Activated CD4-positive, alpha-beta T cell treated with anti-CD3 and anti-CD28 coated beads for 36 hours (primary cell): ENCODE results near the gene PPP1R2C. TPM values are rescaled to one million over a fixed set of nuclear protein-coding genes. Genes with fewer than 3 reads are reported as not detected.

Experiments
- ATAC-seq: fragments of 200-7000 bp; cut with Tn5 transposase; one replicate; pipeline ENCODE4 v1.10.0; 2021; ENCODE audit warnings: mild to moderate bottlenecking, moderate library complexity
- CTCF ChIA-PET: fragments of 350-600 bp; sonication (Branson Sonifier 250); formaldehyde crosslinking; loops from one replicate; lab custom pipeline; 2021; ENCODE audit warnings: antibody characterized with exemption; lab: Charles Lee
- POLR2A ChIA-PET: fragments of 350-600 bp; sonication (Branson Sonifier 250); formaldehyde crosslinking; loops from one replicate; lab custom pipeline; 2021; ENCODE audit warnings: antibody characterized with exemption, inconsistent platforms; lab: Charles Lee
- DNase-seq: peaks from one replicate; pipeline ENCODE4 v3.0.0-alpha.2; 2020
- H3K27ac Mint-ChIP-seq: one replicate; pipeline ENCODE4 v1.8.0; 2021; ENCODE audit warnings: mixed read lengths
- H3K27me3 Mint-ChIP-seq: one replicate; pipeline ENCODE4 v1.8.0; 2021; ENCODE audit warnings: mixed read lengths
- H3K36me3 Mint-ChIP-seq: one replicate; pipeline ENCODE4 v1.8.0; 2021; ENCODE audit warnings: low read depth, mixed read lengths
- H3K4me1 Mint-ChIP-seq: one replicate; pipeline ENCODE4 v1.8.0; 2021; ENCODE audit warnings: mixed read lengths
- H3K4me3 Mint-ChIP-seq: one replicate; pipeline ENCODE4 v1.8.0; 2021; ENCODE audit warnings: mild to moderate bottlenecking, moderate library complexity, mixed read lengths
- H3K9me3 Mint-ChIP-seq: one replicate; pipeline ENCODE4 v1.8.0; 2021; ENCODE audit warnings: low read depth, mixed read lengths
- intact Hi-C, 2 experiments: fragments of 100-400 bp; cut with DNase I in 1 of 2; cut with micrococcal nuclease in 1 of 2; formaldehyde crosslinking; loops; one replicate each; pipeline versions ENCODE4 v1.14.2 to v1.15.1; 2022 to 2024; cut with DNase I, micrococcal nuclease
- total RNA-seq, 2 experiments: library from RNA; stranded (reverse); gene quantifications; one replicate each; pipeline ENCODE4 v1.2.3, GENCODE V29; 2021

PPP1R2C gene
- total RNA-seq, 2 experiments from 2014 or later: not detected

- no peaks in the 10 kb centered on the region for H3K9me3 Mint-ChIP-seq
- DNase-seq (no peak), ATAC-seq (no peak)
- ChIA-PET POLR2A (no interaction called here), CTCF (no interaction called here)
- intact Hi-C loops: no loop called here
- peaks cover 5% of the 10 kb centered on the region for H3K4me1 Mint-ChIP-seq
- H3K27ac Mint-ChIP-seq: no peak overlapping the region
- H3K4me3 Mint-ChIP-seq: no peak overlapping the region
- no peaks in the 10 kb centered on the region for H3K27me3 Mint-ChIP-seq
- no peaks in the 10 kb centered on the region for H3K36me3 Mint-ChIP-seq
Measured at GRCh38 chrX:42740456-42740855, 37.5 kb downstream of the PPP1R2C start.

GRCh38 chrX:42739741-42740140 is 38.2 kb downstream of the PPP1R2C start:
- DNase-seq (no peak), ATAC-seq (no peak)
- H3K27me3 Mint-ChIP-seq: no peaks in the 10 kb centered on the region
- POLR2A ChIA-PET: no interaction called here
- peaks cover 5% of the 10 kb centered on the region for H3K4me1 Mint-ChIP-seq
- CTCF ChIA-PET: no interaction called here
- intact Hi-C loops: no loop called here
- no peaks in the 10 kb centered on the region for H3K36me3 Mint-ChIP-seq
- no peaks in the 10 kb centered on the region for H3K9me3 Mint-ChIP-seq
- H3K4me3 Mint-ChIP-seq: no peak overlapping the region
- H3K27ac Mint-ChIP-seq: no peak overlapping the region

- no peak for DNase-seq
- Mint-ChIP-seq H3K27me3 (no peaks in the 10 kb centered on the region), H3K9me3 (no peaks in the 10 kb centered on the region), H3K36me3 (no peaks in the 10 kb centered on the region), H3K27ac (no peak overlapping the region), H3K4me1 (peaks cover 5% of the 10 kb centered on the region), H3K4me3 (no peak overlapping the region)
- ATAC-seq: no peak
- intact Hi-C loops: no loop called here
- POLR2A ChIA-PET: no interaction called here
- CTCF ChIA-PET: no interaction called here
Measured at GRCh38 chrX:42739258-42739657, 38.7 kb downstream of the PPP1R2C start.

- ATAC-seq: no peak
- Mint-ChIP-seq H3K4me1 (peaks cover 5% of the 10 kb centered on the region), H3K4me3 (no peak overlapping the region), H3K27me3 (no peaks in the 10 kb centered on the region), H3K9me3 (no peaks in the 10 kb centered on the region), H3K27ac (no peak overlapping the region), H3K36me3 (no peaks in the 10 kb centered on the region)
- ChIA-PET POLR2A (no interaction called here), CTCF (no interaction called here)
- DNase-seq: no peak
- intact Hi-C loops: no loop called here
Measured at GRCh38 chrX:42738552-42738951, 39.4 kb downstream of the PPP1R2C start.

- ATAC-seq (no peak), DNase-seq (no peak)
- Mint-ChIP-seq H3K27me3 (no peaks in the 10 kb centered on the region), H3K36me3 (no peaks in the 10 kb centered on the region), H3K4me1 (peaks cover 5% of the 10 kb centered on the region), H3K9me3 (no peaks in the 10 kb centered on the region), H3K4me3 (no peak overlapping the region), H3K27ac (no peak overlapping the region)
- ChIA-PET POLR2A (no interaction called here), CTCF (no interaction called here)
- intact Hi-C loops: no loop called here
Measured at GRCh38 chrX:42735250-42735649, 42.7 kb downstream of the PPP1R2C start.

- no peaks in the 10 kb centered on the region for H3K36me3 Mint-ChIP-seq
- intact Hi-C loops: no loop called here
- H3K4me1 Mint-ChIP-seq: no peaks in the 10 kb centered on the region
- no peak overlapping the region for H3K4me3 Mint-ChIP-seq
- H3K9me3 Mint-ChIP-seq: no peaks in the 10 kb centered on the region
- ChIA-PET CTCF (no interaction called here), POLR2A (no interaction called here)
- no peaks in the 10 kb centered on the region for H3K27me3 Mint-ChIP-seq
- H3K27ac Mint-ChIP-seq: no peak overlapping the region
- no peak for DNase-seq
- ATAC-seq: no peak
Measured at GRCh38 chrX:42732506-42732905, 45.5 kb downstream of the PPP1R2C start.
